GM12892 (cell line): Measurements from ENCODE around the gene TMEM121.
"Not testable (repeated sequence)": the region's sequence is repeated elsewhere in the genome, so short reads cannot be mapped to it uniquely, and the experiment has no call there.

Experiments
- DNase-seq: peaks from one replicate; pipeline ENCODE4 v3.0.0; 2011; ENCODE audit not compliant: insufficient read length
- FAIRE-seq: peaks from 2 replicates; lab custom pipeline; 2011; peaks lifted over from hg19 to GRCh38; lab: Jason Lieb, UNC
- POLR2A ChIP-seq: IDR thresholded peaks from 2 replicates; pipeline ENCODE4 v1.6.1; 2011; ENCODE audit warnings: low read depth, low read length, control low read depth
- POLR2AphosphoS5 ChIP-seq: IDR thresholded peaks from 2 replicates; pipeline ENCODE4 v1.6.1; 2011; ENCODE audit warnings: low read depth, low read length, control low read depth
- TAF1 ChIP-seq: IDR thresholded peaks from 2 replicates; pipeline ENCODE4 v1.6.1; 2011; ENCODE audit warnings: low read depth, mild to moderate bottlenecking, control low read depth, low read length, borderline replicate concordance

TMEM121 gene

GRCh38 chr14:105532735-105533141, 6.4 kb downstream of the TMEM121 start:
- DNase-seq (peak; percentile 76), FAIRE-seq (peak; percentile 17)
- no peak for TF ChIP-seq POLR2A
- no peak for TF ChIP-seq TAF1
- TF ChIP-seq POLR2AphosphoS5, result no peak

GRCh38 chr14:105533391-105533790, 7.0 kb downstream of the TMEM121 start:
- FAIRE-seq, result no peak
- DNase-seq, result no peak

GRCh38 chr14:105533811-105534498, 7.6 kb downstream of the TMEM121 start:
- DNase-seq (no peak), FAIRE-seq (no peak)
- TF ChIP-seq POLR2AphosphoS5 (no peak), POLR2A (no peak), TAF1 (no peak)

More at GRCh38 chr14:105533391-105533790, 7.0 kb downstream of the TMEM121 start:
- TF ChIP-seq POLR2AphosphoS5 (no peak), POLR2A (no peak), TAF1 (no peak)

GRCh38 chr14:105534586-105534985, 8.2 kb downstream of the TMEM121 start:
- DNase-seq, result no peak
- FAIRE-seq, result no peak

GRCh38 chr14:105536051-105536450, 9.7 kb downstream of the TMEM121 start:
- no peak for DNase-seq
- TF ChIP-seq POLR2AphosphoS5, result no peak
- no peak for TF ChIP-seq POLR2A
- no peak for TF ChIP-seq TAF1
- FAIRE-seq, result no peak

More at GRCh38 chr14:105534586-105534985, 8.2 kb downstream of the TMEM121 start:
- no peak for TF ChIP-seq TAF1
- no peak for TF ChIP-seq POLR2AphosphoS5
- TF ChIP-seq POLR2A, result no peak

- DNase-seq (no peak), FAIRE-seq (no peak)
- no peak for TF ChIP-seq POLR2A
- TF ChIP-seq TAF1, result no peak
- TF ChIP-seq POLR2AphosphoS5, result no peak
Observed at GRCh38 chr14:105536691-105537579, 10.6 kb downstream of the TMEM121 start.

GRCh38 chr14:105537580-105538474, 11.4 kb downstream of the TMEM121 start:
- DNase-seq (peak; percentile 92), FAIRE-seq (peak; percentile 61)
- TF ChIP-seq POLR2AphosphoS5 (no peak), TAF1 (no peak), POLR2A (no peak)

GRCh38 chr14:105538481-105539049, 12.2 kb downstream of the TMEM121 start:
- no peak for FAIRE-seq
- TF ChIP-seq TAF1, result no peak
- TF ChIP-seq POLR2A, result no peak
- no peak for TF ChIP-seq POLR2AphosphoS5
- DNase-seq, result no peak

GRCh38 chr14:105540811-105541210, 14.4 kb downstream of the TMEM121 start:
- TF ChIP-seq POLR2A, result no peak
- no peak for TF ChIP-seq TAF1
- TF ChIP-seq POLR2AphosphoS5, result no peak
- DNase-seq, result no peak
- FAIRE-seq, result no peak

- TF ChIP-seq POLR2A, result no peak
- no peak for TF ChIP-seq TAF1
- no peak for TF ChIP-seq POLR2AphosphoS5
- FAIRE-seq (no peak), DNase-seq (no peak)
Observed at GRCh38 chr14:105541218-105541875, 15.0 kb downstream of the TMEM121 start.

GRCh38 chr14:105545676-105546075, 19.3 kb downstream of the TMEM121 start:
- FAIRE-seq, DNase-seq: not testable (repeated sequence)

- DNase-seq, FAIRE-seq: not testable (repeated sequence)
Observed at GRCh38 chr14:105546410-105546809, 20.0 kb downstream of the TMEM121 start.

- DNase-seq, FAIRE-seq: not testable (repeated sequence)
Observed at GRCh38 chr14:105547072-105547471, 20.7 kb downstream of the TMEM121 start.
